Fibroblast of skin of left quadriceps (primary cell): ENCODE results near the gene CYTH4.
A peak's percentile ranks its signal among the peaks of the same experiment; 100 is the strongest.
"Not testable (repeated sequence)": the region's sequence is repeated elsewhere in the genome, so short reads cannot be mapped to it uniquely, and the experiment has no call there.

Experiments
- DNase-seq, 2 experiments: peaks; one replicate each; pipeline ENCODE4 v3.0.0-alpha.2; 2013; ENCODE audit warnings: low read depth in 2 of 2

The CYTH4 gene

GRCh38 chr22:37249986-37250385 is 32.3 kb upstream of the CYTH4 start:
- DNase-seq, result no peak

GRCh38 chr22:37251836-37252235 is 30.5 kb upstream of the CYTH4 start:
- DNase-seq, result not testable (repeated sequence)

- no peak for DNase-seq
Measured at GRCh38 chr22:37253126-37253660, 29.1 kb upstream of the CYTH4 start.

GRCh38 chr22:37254209-37254866 is 28.0 kb upstream of the CYTH4 start:
- peak in 1 of 2 experiments; percentile 57 for DNase-seq

GRCh38 chr22:37254867-37255233 is 27.5 kb upstream of the CYTH4 start:
- no peak for DNase-seq

- DNase-seq, result no peak
Measured at GRCh38 chr22:37255558-37256006, 26.7 kb upstream of the CYTH4 start.

- no peak for DNase-seq
Measured at GRCh38 chr22:37256075-37256726, 26.1 kb upstream of the CYTH4 start.

- DNase-seq, result no peak
Measured at GRCh38 chr22:37258005-37258752, 24.1 kb upstream of the CYTH4 start.

- DNase-seq, result no peak
Measured at GRCh38 chr22:37258753-37259401, 23.4 kb upstream of the CYTH4 start.

- no peak for DNase-seq
Measured at GRCh38 chr22:37259540-37260029, 22.7 kb upstream of the CYTH4 start.

- no peak for DNase-seq
Measured at GRCh38 chr22:37260155-37260795, 22.0 kb upstream of the CYTH4 start.

- no peak for DNase-seq
Measured at GRCh38 chr22:37260901-37261336, 21.4 kb upstream of the CYTH4 start.

- DNase-seq, result no peak
Measured at GRCh38 chr22:37262346-37262745, 20.0 kb upstream of the CYTH4 start.

GRCh38 chr22:37263966-37264887 is 18.1 kb upstream of the CYTH4 start:
- DNase-seq, result no peak

GRCh38 chr22:37266581-37267134 is 15.7 kb upstream of the CYTH4 start:
- no peak for DNase-seq

GRCh38 chr22:37267135-37267587 is 15.1 kb upstream of the CYTH4 start:
- DNase-seq, result no peak

- DNase-seq, result no peak
Measured at GRCh38 chr22:37267661-37268413, 14.5 kb upstream of the CYTH4 start.

- no peak for DNase-seq
Measured at GRCh38 chr22:37269936-37270678, 12.2 kb upstream of the CYTH4 start.
